HCT116 (cell line): ENCODE data around the gene RPAP3. TPM values are rescaled to one million over a fixed set of nuclear protein-coding genes. Genes with fewer than 3 reads are reported as not detected.

Source experiments
- ATAC-seq: fragments of 200-7000 bp; cut with Tn5 transposase; 2 replicates; pipeline ENCODE4 v1.9.1; 2020; ENCODE audit warnings: mild to moderate bottlenecking, moderate library complexity
- BruUV-seq: library from RNA; stranded (reverse); fragments of 400-500 nt; replicated peaks from 2 replicates; lab custom pipeline; 2021; lab: Mats Ljungman, UMichigan
- CTCF ChIA-PET: fragments of 300-600 bp; sonication (Branson Sonifier 250); formaldehyde crosslinking; loops from one replicate; lab custom pipeline; 2021; ENCODE audit warnings: antibody characterized with exemption; lab: Charles Lee
- POLR2A ChIA-PET: fragments of 300-600, 350-600 bp; sonication (Branson Sonifier 250); formaldehyde crosslinking; loops from one replicate; lab custom pipeline; 2021; ENCODE audit warnings: antibody characterized with exemption; lab: Charles Lee
- RAD21 ChIA-PET, 2 experiments: fragments of 300-600 bp; sonication (Branson Sonifier 250); formaldehyde crosslinking; loops; one replicate each; lab custom pipeline; 2023; ENCODE audit warnings: low total read pairs in 2 of 2; ENCODE audit not compliant: uncharacterized antibody in 2 of 2, unreplicated experiment in 2 of 2, low non-redundant PET in 1 of 2; lab: Charles Lee
- DNase-seq: peaks from one replicate; pipeline ENCODE4 v3.0.0-alpha.2; 2010; ENCODE audit warnings: low read depth, low spot score
- H2AFZ ChIP-seq: fragments of 200-600 bp; shearing (Covaris generic), sonication (generic); 2 replicates; pipeline ENCODE4 v1.6.1; 2017; ENCODE audit warnings: low read depth, mixed run types, mixed read lengths, antibody characterized with exemption, low read length; ENCODE audit not compliant: poor library complexity, severe bottlenecking
- H3K27ac ChIP-seq: 2 replicates; pipeline ENCODE4 v1.5.1; 2012; ENCODE audit warnings: low read depth, low read length
- H3K27me3 ChIP-seq: fragments of 200-600 bp; sonication (generic); 2 replicates; pipeline ENCODE4 v1.6.1; 2016; ENCODE audit warnings: mixed run types, low read length, mixed read lengths; ENCODE audit not compliant: insufficient read depth
- H3K36me3 ChIP-seq, 2 experiments: fragments of 200-500 bp in 1 of 2; fragments of 200-600 bp in 1 of 2; sonication (Bioruptor generic) in 1 of 2; sonication (generic) in 1 of 2; 2 replicates each; pipeline versions ENCODE4 v1.5.1 to v1.6.1; 2014 to 2016; ENCODE audit warnings: low read length in 2 of 2, inconsistent platforms in 1 of 2, mixed read lengths in 1 of 2, mixed run types in 1 of 2; ENCODE audit not compliant: insufficient read depth in 2 of 2, control insufficient read depth in 1 of 2
- H3K4me1 ChIP-seq, 2 experiments: fragments of 200-600 bp in 1 of 2; sonication (generic) in 1 of 2; 2 replicates each; pipeline versions ENCODE4 v1.5.1 to v1.6.1; 2012 to 2017; ENCODE audit warnings: low read length in 2 of 2, inconsistent platforms in 1 of 2, mild to moderate bottlenecking in 1 of 2, mixed read lengths in 1 of 2, mixed run types in 1 of 2, moderate library complexity in 1 of 2; ENCODE audit not compliant: insufficient read depth in 2 of 2, control insufficient read depth in 1 of 2
- H3K4me2 ChIP-seq: fragments of 200-600 bp; sonication (generic); 2 replicates; pipeline ENCODE4 v1.6.1; 2017; ENCODE audit warnings: mixed run types, low read length, mixed read lengths
- H3K4me3 ChIP-seq, 2 experiments: fragments of 200-600 bp in 1 of 2; sonication (generic) in 1 of 2; replicated peaks in 1 of 2; 2 replicates each; pipeline ENCODE4 v1.5.1; 2011 to 2016; ENCODE audit warnings: low read length in 2 of 2, control low read depth in 1 of 2, low read depth in 1 of 2, mild to moderate bottlenecking in 1 of 2, mixed read lengths in 1 of 2, mixed run types in 1 of 2
- H3K79me2 ChIP-seq: fragments of 200-600 bp; sonication (generic); 2 replicates; pipeline ENCODE4 v1.6.1; 2017; ENCODE audit warnings: mild to moderate bottlenecking, mixed run types, low read length, moderate library complexity, mixed read lengths; ENCODE audit not compliant: insufficient read depth
- H3K9ac ChIP-seq: fragments of 200-600 bp; sonication (generic); 2 replicates; pipeline ENCODE4 v1.6.1; 2016; ENCODE audit warnings: low read length, mixed read lengths
- H3K9me2 ChIP-seq: fragments of 200-600 bp; sonication (generic), shearing (Covaris generic); 2 replicates; pipeline ENCODE4 v1.6.1; 2017; ENCODE audit warnings: mixed run types, mild to moderate bottlenecking, moderate library complexity; ENCODE audit not compliant: insufficient read depth
- H3K9me3 ChIP-seq, 2 experiments: fragments of 200-500 bp in 1 of 2; fragments of 200-600 bp in 1 of 2; sonication (Bioruptor generic) in 1 of 2; sonication (generic) in 1 of 2; 2 replicates each; pipeline ENCODE4 v1.6.1; 2014 to 2017; ENCODE audit warnings: low read length in 2 of 2, mixed read lengths in 2 of 2, inconsistent platforms in 1 of 2, low read depth in 1 of 2, mild to moderate bottlenecking in 1 of 2, mixed run types in 1 of 2, moderate library complexity in 1 of 2; ENCODE audit not compliant: control insufficient read depth in 1 of 2, insufficient read depth in 1 of 2
- H4K20me1 ChIP-seq: fragments of 200-600 bp; sonication (generic), shearing (Covaris generic); 2 replicates; pipeline ENCODE4 v1.6.1; 2017; ENCODE audit warnings: mixed run types, mild to moderate bottlenecking, moderate library complexity; ENCODE audit not compliant: insufficient read depth
- CBX3 ChIP-seq: IDR thresholded peaks from 2 replicates; pipeline ENCODE4 v1.6.1; 2012; ENCODE audit warnings: low read depth
- CEBPB ChIP-seq: IDR thresholded peaks from 2 replicates; pipeline ENCODE4 v1.6.1; 2012; ENCODE audit warnings: low read depth
- ELF1 ChIP-seq: IDR thresholded peaks from 2 replicates; pipeline ENCODE4 v1.6.1; 2012; ENCODE audit warnings: low read depth, borderline replicate concordance
- JUND ChIP-seq: IDR thresholded peaks from 2 replicates; pipeline ENCODE4 v1.6.1; 2012
- RAD21 ChIP-seq: IDR thresholded peaks from 2 replicates; pipeline ENCODE4 v1.6.1; 2012; ENCODE audit warnings: low read depth, mild to moderate bottlenecking
- SRF ChIP-seq: IDR thresholded peaks from 2 replicates; pipeline ENCODE4 v1.6.1; 2012; ENCODE audit warnings: low read depth
- TCF7L2 ChIP-seq: IDR thresholded peaks from 2 replicates; pipeline ENCODE4 v1.7.0; 2011; ENCODE audit warnings: borderline replicate concordance, inconsistent platforms; ENCODE audit not compliant: insufficient read depth, insufficient read length; ENCODE audit errors: extremely low read depth
- YY1 ChIP-seq: IDR thresholded peaks from 2 replicates; pipeline ENCODE4 v1.6.1; 2011; ENCODE audit warnings: low read length, low read depth, moderate library complexity, mild to moderate bottlenecking; ENCODE audit not compliant: insufficient replicate concordance; ENCODE audit errors: extremely low read depth
- ZNF274 ChIP-seq: fragments of 200-500 bp; sonication (Bioruptor generic); IDR thresholded peaks from 2 replicates; pipeline ENCODE4 v1.6.1; 2014; ENCODE audit warnings: mild to moderate bottlenecking, low read depth, low read length, inconsistent platforms
- intact Hi-C: fragments of 100-400 bp; cut with micrococcal nuclease; formaldehyde crosslinking; loops from 2 replicates; pipeline ENCODE4 v1.10.0; 2022
- total RNA-seq: library from RNA; stranded (reverse); gene quantifications from one replicate; pipeline ENCODE4 v1.2.1, GENCODE V29; 2021; ENCODE audit not compliant: unreplicated experiment
- TF ChIP-seq, protein P1 (sequence below): IDR thresholded peaks from 2 replicates; pipeline ENCODE4 v1.6.1; 2011; ENCODE audit warnings: mild to moderate bottlenecking, low read length, moderate library complexity; ENCODE audit not compliant: insufficient replicate concordance; ENCODE audit errors: extremely low read depth
- TF ChIP-seq, protein P2 (sequence below): IDR thresholded peaks from 2 replicates; pipeline ENCODE4 v1.6.1; 2012; ENCODE audit warnings: low read depth
- TF ChIP-seq, protein P3 (sequence below), 3 experiments: fragments of 200-600 bp in 1 of 3; sonication (generic) in 1 of 3; IDR thresholded peaks in 2 of 3; conservative IDR thresholded peaks in 1 of 3; 2 replicates each; pipeline ENCODE4 v1.5.1; 2012 to 2017; ENCODE audit warnings: low read depth in 2 of 3, low read length in 2 of 3, antibody characterized with exemption in 1 of 3, borderline replicate concordance in 1 of 3, control low read depth in 1 of 3, mild to moderate bottlenecking in 1 of 3, mixed read lengths in 1 of 3, mixed run types in 1 of 3, moderate library complexity in 1 of 3; ENCODE audit not compliant: insufficient read depth in 1 of 3

The RPAP3 gene
- total RNA-seq, 1 experiment from 2014 or later: 48.3 TPM

GRCh38 chr12:47700263-47700662, 5.6 kb downstream of the RPAP3 start (continued):
- TF ChIP-seq, protein P1, sequence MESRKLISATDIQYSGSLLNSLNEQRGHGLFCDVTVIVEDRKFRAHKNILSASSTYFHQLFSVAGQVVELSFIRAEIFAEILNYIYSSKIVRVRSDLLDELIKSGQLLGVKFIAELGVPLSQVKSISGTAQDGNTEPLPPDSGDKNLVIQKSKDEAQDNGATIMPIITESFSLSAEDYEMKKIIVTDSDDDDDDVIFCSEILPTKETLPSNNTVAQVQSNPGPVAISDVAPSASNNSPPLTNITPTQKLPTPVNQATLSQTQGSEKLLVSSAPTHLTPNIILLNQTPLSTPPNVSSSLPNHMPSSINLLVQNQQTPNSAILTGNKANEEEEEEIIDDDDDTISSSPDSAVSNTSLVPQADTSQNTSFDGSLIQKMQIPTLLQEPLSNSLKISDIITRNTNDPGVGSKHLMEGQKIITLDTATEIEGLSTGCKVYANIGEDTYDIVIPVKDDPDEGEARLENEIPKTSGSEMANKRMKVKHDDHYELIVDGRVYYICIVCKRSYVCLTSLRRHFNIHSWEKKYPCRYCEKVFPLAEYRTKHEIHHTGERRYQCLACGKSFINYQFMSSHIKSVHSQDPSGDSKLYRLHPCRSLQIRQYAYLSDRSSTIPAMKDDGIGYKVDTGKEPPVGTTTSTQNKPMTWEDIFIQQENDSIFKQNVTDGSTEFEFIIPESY: no peak
- no peak for TF ChIP-seq JUND
- TF ChIP-seq ELF1: no peak
- no peak for TF ChIP-seq SRF
- TF ChIP-seq CBX3: no peak
- TF ChIP-seq TCF7L2: no peak

DNA sequence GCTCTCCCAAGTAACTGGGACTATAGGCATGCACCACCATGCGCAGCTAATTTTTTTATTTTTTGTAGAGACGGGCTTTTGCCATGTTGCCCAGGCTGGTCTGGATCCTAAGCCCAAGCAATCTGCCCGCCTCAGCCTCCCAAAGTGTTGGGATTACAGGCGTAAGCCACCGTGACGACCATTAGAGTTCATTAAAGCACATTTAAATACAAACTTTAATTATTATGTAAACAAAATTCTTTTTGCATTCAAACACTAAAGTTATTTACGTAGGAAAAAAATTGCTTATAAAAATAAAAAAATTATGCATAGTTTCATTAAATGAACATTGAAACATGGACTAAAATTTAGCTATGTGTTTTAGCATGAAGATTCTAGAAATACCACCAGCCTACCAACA, 7.2 kb downstream of the RPAP3 start:
- CTCF ChIA-PET: no interaction called here
- Histone ChIP-seq H3K36me3 (peaks cover 10 to 17% of the 10 kb centered on the region in 2 experiments; a peak in 3 of 4 replicates), H3K9ac (no peak overlapping the region), H3K4me2 (no peak overlapping the region), H3K4me3 (no peak overlapping the region), H3K27ac (no peak overlapping the region)
- TF ChIP-seq ZNF274: no peak
- no peak for TF ChIP-seq YY1
- TF ChIP-seq, protein P2, sequence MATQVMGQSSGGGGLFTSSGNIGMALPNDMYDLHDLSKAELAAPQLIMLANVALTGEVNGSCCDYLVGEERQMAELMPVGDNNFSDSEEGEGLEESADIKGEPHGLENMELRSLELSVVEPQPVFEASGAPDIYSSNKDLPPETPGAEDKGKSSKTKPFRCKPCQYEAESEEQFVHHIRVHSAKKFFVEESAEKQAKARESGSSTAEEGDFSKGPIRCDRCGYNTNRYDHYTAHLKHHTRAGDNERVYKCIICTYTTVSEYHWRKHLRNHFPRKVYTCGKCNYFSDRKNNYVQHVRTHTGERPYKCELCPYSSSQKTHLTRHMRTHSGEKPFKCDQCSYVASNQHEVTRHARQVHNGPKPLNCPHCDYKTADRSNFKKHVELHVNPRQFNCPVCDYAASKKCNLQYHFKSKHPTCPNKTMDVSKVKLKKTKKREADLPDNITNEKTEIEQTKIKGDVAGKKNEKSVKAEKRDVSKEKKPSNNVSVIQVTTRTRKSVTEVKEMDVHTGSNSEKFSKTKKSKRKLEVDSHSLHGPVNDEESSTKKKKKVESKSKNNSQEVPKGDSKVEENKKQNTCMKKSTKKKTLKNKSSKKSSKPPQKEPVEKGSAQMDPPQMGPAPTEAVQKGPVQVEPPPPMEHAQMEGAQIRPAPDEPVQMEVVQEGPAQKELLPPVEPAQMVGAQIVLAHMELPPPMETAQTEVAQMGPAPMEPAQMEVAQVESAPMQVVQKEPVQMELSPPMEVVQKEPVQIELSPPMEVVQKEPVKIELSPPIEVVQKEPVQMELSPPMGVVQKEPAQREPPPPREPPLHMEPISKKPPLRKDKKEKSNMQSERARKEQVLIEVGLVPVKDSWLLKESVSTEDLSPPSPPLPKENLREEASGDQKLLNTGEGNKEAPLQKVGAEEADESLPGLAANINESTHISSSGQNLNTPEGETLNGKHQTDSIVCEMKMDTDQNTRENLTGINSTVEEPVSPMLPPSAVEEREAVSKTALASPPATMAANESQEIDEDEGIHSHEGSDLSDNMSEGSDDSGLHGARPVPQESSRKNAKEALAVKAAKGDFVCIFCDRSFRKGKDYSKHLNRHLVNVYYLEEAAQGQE: no peak
- no peak for TF ChIP-seq RAD21
- TF ChIP-seq, protein P3, sequence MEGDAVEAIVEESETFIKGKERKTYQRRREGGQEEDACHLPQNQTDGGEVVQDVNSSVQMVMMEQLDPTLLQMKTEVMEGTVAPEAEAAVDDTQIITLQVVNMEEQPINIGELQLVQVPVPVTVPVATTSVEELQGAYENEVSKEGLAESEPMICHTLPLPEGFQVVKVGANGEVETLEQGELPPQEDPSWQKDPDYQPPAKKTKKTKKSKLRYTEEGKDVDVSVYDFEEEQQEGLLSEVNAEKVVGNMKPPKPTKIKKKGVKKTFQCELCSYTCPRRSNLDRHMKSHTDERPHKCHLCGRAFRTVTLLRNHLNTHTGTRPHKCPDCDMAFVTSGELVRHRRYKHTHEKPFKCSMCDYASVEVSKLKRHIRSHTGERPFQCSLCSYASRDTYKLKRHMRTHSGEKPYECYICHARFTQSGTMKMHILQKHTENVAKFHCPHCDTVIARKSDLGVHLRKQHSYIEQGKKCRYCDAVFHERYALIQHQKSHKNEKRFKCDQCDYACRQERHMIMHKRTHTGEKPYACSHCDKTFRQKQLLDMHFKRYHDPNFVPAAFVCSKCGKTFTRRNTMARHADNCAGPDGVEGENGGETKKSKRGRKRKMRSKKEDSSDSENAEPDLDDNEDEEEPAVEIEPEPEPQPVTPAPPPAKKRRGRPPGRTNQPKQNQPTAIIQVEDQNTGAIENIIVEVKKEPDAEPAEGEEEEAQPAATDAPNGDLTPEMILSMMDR (IDR thresholded peaks at IDR 0.05 in 2 of 3, conservative IDR thresholded peaks at IDR 0.05 in 1 of 3; ENCODE audit: borderline replicate concordance in 1 of 3, insufficient read depth in 1 of 3, low read depth in 2 of 3, low read length in 2 of 3): no peak
- no peak for TF ChIP-seq CEBPB
- TF ChIP-seq, all 23 proteins: peak for 0
- no peak overlapping the region for H2AFZ ChIP-seq
- peaks cover 28% of the 10 kb centered on the region for H3K79me2 ChIP-seq
- no peak for DNase-seq
- no TSS peak for BruUV-seq
- no peaks in the 10 kb centered on the region for H3K27me3 ChIP-seq
- no peaks in the 10 kb centered on the region for H3K9me2 ChIP-seq
- no peak for ATAC-seq
- ChIA-PET POLR2A (no interaction called here), RAD21 (no interaction called here)
- no peaks in the 10 kb centered on the region for H3K9me3 ChIP-seq
- intact Hi-C loops: no loop called here
- H4K20me1 ChIP-seq: no peaks in the 10 kb centered on the region
- no peaks in the 10 kb centered on the region for H3K4me1 ChIP-seq
